GM13976 (cell line): ENCODE measurements around the gene COQ8B.

Experiments used
- DNase-seq: peaks from one replicate; pipeline ENCODE4 v3.0.0; 2012; ENCODE audit warnings: low spot score
- CTCF ChIP-seq: IDR thresholded peaks from 2 replicates; pipeline ENCODE4 v1.5.1; 2012; ENCODE audit warnings: borderline replicate concordance, mild to moderate bottlenecking; ENCODE audit not compliant: insufficient read depth; ENCODE audit errors: extremely low read depth, missing control alignments, control extremely low read depth
- in situ Hi-C: fragments of 300-500 bp; cut with MboI; formaldehyde crosslinking; loops from one replicate; pipeline ENCODE4 v1.12.0; 2022; ENCODE audit warnings: low sequenced_read_pairs, mixed read lengths, inconsistent platforms; ENCODE audit not compliant: unreplicated experiment

The COQ8B gene

GRCh38 chr19:40705950-40706619 lies 10.6 kb downstream of the COQ8B start:
- TF ChIP-seq CTCF, result no peak
- in situ Hi-C loops, result no loop called here
- DNase-seq, result no peak

- TF ChIP-seq CTCF, result no peak
- DNase-seq, result no peak
- in situ Hi-C loops, result no loop called here
Measured at GRCh38 chr19:40705362-40705651, 11.4 kb downstream of the COQ8B start.

- in situ Hi-C loops, result no loop called here
- no peak for TF ChIP-seq CTCF
Measured at GRCh38 chr19:40704491-40705361, 12.0 kb downstream of the COQ8B start.

GRCh38 chr19:40703029-40703755 lies 13.5 kb downstream of the COQ8B start:
- TF ChIP-seq CTCF, result no peak
- DNase-seq, result no peak
- in situ Hi-C loops, result no loop called here

More at GRCh38 chr19:40704491-40705361, 12.0 kb downstream of the COQ8B start:
- DNase-seq, result no peak

GRCh38 chr19:40702337-40703012 lies 14.2 kb downstream of the COQ8B start:
- no peak for DNase-seq
- in situ Hi-C loops, result no loop called here
- no peak for TF ChIP-seq CTCF

GRCh38 chr19:40701758-40702157 lies 14.9 kb downstream of the COQ8B start:
- no peak for TF ChIP-seq CTCF
- in situ Hi-C loops, result no loop called here
- no peak for DNase-seq
